GM11168 (cell line): ENCODE measurements around the gene TEAD1.

ENCODE experiments used
- in situ Hi-C: fragments of 300-500 bp; cut with MboI; formaldehyde crosslinking; loops from one replicate; pipeline ENCODE4 v1.12.0; 2022; ENCODE audit warnings: low sequenced_read_pairs; ENCODE audit not compliant: unreplicated experiment

Gene TEAD1

DNA sequence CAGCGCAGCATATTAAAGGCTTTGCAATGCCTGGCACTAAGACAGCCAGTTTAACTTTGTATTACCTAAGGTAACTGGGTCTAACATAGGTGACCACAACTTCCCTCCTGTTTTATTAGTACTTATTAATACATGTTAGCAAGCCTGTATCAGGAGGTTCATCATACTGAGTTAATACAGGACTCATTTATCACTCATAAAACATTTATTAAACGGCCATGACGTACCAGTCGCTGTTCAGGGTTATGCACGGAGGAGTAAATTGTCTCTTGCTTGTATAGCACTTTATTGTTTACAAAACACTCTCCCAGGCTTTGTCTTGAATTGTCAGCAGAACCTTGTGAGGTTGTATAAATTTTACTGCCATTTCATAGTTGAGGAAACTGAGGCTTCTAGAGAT lies 55.7 kb downstream of the TEAD1 start:
- in situ Hi-C loops = no loop called here

DNA sequence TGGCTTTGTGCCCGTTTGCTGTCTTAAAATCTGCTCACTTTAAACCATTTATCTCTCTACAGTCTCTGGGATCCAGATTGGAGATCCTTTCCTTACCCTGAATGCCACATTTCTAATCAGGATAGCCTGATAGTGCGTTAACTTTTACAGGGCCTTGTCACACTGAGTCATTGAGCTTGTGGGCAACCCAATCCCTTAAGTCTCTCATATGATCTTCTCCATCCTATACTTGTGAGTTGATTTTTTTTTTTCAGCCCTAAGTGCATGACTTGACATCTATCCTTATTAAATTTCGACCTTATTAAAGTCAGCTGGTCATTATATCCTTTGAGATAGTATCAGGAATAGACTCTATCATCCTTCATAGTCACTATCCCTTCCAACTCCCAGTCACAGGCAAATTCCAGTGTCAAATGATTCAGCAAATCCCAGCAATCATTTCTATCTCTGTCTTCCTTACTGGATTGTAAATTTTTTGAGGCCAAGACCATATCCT lies 57.7 kb downstream of the TEAD1 start:
- in situ Hi-C loops = no loop called here

DNA sequence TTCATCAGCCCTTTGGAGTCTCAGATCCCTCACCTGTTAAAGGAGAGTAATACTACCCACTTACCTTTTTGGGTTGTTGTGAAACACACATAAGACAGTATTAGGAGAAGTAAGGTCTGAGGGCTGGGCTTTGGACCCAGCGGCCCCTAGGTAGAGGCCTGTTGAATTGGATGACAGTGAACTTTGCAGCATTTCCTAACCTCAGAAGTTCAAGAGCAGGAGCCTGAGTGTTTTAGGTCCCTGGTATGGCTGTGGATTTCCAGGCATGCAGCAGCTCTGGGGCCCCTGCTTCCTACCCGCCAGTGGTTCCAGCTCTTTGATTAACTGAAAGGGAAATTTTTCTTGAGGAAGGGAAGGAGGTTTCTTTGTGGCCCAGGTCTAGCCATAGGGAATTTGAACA lies 58.9 kb downstream of the TEAD1 start:
- in situ Hi-C loops = no loop called here

DNA sequence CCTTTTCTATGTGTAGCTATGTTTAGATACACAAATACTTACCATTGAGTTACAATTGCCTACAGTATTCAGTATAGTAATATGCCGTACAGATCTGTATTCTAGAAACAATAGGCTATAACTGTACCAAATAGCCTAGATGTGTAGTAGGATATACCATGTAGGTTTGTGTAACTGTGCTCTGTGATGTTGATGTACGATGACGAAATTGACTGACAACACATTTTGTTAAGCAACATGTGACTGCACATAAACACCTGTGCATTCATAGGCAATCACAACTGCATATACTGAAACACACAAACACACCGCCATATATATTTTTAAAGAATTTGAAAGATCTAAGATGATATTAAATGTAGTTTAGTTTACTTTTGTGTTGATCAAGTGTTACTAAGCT lies 60.4 kb downstream of the TEAD1 start:
- in situ Hi-C loops = no loop called here

DNA sequence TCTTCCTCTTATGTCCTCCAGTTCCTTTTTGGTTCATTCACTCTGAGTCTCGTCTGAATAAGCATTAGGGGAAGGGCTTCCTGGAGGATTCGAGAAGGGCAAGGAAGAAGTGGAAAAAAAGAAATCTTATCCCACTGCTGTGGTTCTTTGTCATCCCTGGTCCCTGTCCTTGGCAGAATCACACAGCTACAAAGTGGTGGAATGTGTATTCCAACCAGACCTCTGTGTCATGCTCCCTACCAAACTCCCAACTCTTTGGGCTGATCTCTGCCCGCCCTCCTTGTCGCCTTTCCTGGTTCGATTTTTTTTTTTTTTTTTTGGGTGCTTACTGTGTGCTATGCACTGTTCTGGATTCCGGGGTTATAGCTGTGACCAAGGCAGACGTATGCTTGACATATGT lies 61.0 kb downstream of the TEAD1 start:
- in situ Hi-C loops = no loop called here

DNA sequence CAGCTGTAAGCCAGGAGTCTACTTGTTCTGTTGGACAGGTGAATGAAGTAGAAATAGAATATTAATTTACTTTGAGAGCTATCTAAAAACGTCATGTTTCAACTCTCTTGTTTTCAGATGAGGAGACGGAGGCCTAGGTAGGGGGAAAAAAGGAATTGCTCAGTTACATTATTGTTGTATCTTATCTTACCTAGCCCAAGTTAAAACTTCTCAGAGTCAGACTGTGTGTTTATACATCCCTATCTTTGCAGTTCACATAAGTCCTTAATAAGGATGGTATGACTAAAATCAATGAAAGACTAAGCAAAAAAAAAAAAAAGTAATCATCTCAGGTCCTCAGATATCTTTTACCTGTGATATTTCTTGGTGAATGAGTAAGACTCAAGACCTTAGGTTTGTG lies 62.8 kb downstream of the TEAD1 start:
- in situ Hi-C loops = no loop called here

DNA sequence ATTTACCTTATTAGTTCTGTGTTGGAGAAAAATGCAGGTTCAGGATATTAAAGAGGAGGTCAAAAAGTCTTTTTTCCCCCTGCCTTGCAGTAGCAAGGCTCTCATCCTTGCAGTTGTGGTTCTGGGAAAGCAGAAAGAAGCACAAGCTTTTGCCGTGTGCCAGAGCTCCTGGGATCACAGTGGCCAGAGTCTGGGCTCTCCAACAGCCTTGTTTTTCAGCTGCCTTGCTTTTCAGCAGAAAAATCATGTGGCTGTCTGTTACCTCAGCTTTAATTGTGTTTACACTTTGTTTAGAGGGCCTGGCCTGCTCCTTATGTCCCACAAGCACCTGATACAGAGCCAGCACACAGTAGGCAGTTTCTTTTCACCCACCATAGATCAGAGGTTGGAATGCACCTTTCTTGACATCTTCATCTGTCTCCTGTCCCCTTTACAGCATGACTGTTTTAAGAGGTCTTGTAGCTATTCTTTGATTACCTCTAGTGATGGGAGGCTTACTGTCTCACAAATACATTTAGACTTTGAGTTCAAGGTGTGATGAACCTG lies 67.5 kb downstream of the TEAD1 start:
- in situ Hi-C loops = no loop called here

DNA sequence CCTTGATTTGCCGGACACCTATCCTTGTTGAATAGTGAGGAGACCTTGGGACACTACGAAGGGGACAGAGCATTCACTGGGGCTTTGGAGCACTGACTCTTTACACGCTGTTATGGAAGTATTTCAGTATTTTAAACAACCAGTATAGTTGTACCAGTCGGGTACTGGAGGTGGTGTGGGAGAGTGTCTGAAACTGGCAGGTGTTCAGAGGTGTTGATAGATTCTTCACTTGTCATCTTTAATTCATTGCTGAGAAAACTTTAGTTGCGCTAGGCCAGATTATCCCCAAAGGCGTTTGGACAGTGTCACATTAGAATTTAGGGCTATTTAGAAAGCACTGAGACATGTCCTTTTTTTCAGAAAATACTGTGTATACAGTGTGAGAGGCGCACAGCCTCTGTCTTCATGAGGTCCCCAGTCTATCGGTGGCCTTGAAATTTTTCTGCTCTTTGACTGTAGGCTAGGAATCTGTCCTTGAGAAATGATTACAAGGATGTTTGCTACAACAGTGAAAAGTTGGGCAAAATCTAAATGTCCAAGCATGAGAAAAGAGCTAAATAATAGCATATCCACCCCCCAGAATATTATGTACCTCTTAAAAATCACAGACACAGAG lies 69.7 kb downstream of the TEAD1 start:
- in situ Hi-C loops = no loop called here

DNA sequence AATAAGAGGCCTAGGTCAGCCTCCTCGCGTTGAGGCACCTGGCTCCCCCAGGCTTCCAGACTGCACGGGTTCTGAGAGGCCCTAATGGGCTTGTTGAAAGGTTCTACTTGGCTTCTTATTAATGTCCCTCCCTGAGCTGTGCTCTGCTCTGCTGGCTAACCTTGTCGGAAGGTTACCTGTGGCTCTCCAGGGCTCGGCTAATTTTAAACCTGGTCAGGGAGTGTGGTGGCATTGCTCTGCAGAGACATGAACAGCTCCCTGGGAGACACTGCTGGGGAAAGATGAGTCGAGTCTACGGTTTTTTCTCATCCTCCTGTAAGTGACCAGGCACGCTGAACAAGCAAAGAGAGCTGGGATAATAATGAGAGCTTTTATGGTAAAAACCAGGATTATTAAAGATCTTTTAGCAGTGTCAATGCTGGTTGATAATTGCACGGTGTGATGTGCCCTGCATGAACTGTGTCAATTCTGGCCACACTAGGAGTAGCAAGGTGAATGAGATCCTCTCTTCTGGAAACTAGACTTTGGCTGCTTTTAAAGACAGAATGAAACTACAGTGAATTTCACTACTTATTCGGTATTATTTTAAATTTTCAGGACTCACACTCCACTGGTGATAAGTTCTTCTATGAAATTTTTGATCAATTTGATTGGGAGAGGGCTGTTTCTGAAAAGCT lies 70.7 kb downstream of the TEAD1 start:
- in situ Hi-C loops = no loop called here

DNA sequence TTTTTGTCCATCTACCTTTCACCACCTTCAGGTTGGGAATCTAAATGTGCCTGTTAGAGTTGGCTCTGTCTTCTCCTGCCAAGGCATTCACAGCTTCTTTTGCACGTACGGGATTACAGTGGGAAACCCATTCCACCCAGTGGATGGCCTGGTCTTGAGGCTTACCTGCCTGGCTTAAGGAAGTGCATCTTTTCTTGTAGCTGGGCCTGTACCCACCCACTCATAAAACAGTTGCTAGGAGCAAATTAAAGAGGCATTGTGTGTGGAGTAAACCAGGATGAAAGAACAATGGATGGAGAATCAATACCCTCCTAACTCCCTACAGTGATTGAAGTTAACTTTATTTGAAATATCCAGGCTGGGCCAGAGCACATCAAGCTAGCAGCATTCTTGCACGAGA lies 71.6 kb downstream of the TEAD1 start:
- in situ Hi-C loops = no loop called here

DNA sequence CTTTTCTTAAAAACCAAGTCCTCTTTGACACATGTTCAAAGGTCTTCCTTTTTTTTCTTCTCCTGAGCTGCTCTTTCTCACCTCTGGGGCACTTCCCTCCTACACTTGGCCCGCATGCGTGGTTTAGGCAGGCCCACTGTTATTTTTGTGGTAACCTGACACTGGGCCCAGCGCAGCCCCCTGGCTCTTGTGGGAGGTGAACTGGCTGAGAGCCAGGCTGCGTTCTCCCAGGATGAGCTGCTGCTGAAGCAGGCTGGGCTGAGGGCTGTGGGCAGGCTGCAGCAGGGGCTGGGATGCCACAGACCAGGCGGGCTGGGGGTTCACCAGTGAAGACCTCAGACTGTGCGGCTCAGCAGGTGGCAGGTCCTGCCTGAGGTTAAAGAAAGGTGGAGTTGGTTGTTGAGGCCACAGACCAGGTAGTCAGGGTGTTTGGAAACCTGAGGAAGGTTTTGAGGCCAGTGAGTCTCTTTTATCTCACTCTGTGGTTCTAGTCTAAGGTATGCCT lies 72.4 kb downstream of the TEAD1 start:
- in situ Hi-C loops = no loop called here

DNA sequence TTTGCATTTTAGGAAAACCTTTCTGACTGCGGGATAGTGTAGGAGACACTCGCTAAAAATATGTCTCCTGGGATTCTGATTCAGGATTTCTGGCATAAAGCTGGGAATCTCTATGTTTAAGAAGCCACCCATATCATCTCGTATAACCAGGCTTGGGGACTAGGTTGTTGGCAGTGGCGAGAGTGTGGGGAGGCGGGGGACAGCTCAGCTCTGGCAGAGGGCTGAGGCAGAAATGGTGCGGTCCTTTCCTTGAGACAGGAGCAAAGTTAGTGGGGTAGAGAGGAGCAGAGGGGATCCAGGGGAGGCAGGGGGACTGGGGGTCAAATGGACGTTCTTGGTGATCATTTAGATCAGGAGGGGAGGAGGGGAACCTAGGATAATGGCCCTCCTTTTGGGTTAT lies 74.3 kb downstream of the TEAD1 start:
- in situ Hi-C loops = no loop called here

DNA sequence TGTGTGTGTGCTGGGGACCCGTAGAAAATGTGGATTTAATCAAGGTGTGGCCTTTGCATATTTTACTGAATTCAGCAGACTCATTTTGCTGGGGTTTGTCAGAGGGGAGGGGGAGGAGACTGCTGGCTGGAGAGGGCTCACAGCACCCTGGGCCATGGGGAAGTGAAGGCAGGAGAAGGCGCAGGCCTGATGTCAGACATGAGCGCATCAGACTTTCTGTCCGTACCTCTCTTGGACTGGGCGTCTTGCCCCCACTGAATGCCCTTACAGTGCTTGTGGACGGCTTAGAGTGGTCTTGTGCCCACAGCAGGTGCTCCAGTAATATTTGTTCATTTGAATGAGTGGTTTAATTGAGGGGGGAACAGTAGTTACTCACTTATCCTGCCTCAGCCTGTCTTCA lies 75.2 kb downstream of the TEAD1 start:
- in situ Hi-C loops = no loop called here

DNA sequence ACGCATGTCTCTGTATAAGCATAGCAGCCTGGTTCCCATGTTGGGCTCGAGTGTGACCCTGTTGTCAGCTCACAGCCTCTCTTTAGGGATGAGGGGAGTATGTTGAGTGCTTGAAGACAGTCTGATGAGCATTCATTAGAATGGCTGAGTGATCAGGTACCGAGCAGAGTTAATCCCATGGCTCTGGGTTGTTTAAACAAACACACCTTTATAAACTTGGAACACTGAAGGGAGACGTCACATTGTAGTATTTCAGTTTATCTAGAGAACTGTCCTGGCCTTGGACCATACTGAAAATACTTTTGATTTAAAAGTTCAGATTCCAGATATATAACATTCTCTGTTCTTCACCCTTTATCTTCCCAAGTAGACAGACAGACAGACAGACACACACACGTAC lies 76.0 kb downstream of the TEAD1 start:
- in situ Hi-C loops = no loop called here

DNA sequence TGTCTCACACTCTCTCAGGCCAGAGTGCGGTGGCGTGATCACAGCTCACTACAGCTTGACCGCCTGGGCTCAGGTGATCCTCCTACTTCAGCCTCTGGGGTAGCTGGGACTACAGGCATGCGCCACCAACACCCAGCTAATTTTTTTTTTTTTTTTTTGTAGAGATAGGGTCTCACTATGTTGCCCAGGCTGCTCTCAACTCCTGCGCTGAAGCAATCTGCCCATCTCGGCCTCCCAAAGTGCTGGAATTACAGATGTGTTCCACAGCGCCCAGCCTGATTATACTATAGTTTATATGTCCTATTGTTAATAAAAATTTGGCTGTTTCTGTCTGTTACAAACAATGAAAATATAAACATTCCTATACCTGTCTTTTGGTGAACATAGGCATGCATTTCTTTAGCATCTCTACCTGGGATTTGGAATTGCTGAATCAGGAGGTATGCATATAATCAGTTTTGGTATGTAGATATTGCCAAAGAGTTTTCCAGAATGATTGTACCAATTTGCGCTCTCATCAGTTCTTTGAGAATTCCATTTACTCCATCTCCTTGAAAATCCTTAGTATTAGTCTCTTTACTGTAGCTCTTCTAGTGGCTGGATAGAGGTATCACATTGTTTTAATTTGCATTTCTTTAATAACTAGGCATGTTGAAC lies 78.8 kb downstream of the TEAD1 start:
- in situ Hi-C loops = no loop called here

DNA sequence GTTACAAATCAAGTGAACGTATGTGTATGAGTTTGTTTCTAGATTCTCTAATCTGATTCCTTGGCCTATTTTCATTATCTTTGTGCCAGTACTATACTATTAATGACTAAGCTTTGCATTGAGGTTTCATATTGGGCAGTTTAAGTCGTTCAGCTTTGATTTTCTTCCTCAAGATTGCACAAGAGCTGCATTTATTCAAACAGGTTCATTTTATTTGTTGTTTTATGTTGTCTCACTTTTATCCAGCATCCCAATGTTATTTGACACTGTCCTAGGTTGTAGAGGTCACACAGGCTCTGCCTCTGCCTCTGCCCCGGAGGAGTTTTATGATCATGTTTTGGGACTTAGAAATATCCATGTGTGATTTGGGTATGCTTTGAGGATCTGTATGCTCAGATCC lies 79.8 kb downstream of the TEAD1 start:
- in situ Hi-C loops = no loop called here

DNA sequence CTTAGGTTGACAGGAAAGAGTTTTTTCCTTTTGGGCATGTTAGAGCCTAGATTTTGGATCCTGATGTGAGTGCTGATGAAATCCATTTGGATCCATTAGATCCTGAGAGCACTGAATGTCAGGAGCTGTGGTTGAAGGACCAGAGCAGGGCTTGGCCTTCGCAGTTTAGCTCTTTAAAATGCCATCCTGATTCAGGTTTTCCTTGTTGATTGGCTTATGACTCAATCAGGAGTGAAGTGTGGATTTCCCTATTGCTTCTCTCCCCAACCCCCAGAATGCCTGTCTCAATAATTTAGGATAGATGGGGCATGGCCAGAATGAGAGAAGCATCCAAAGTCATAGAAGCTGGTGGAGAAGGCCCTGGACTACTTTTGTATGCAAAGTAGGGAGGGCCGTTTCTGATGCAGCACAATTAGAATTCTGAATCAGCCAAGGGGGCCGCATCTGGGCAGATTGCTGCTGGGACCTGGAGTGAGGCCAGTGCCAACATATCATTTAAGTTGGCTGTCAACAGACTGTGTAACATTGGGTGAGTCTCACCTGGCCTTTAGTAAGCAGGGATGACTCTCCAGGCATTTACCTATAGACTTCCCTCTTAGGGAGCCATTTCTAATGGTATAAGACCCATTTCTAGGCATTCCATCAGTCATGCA lies 80.5 kb downstream of the TEAD1 start:
- in situ Hi-C loops = no loop called here

DNA sequence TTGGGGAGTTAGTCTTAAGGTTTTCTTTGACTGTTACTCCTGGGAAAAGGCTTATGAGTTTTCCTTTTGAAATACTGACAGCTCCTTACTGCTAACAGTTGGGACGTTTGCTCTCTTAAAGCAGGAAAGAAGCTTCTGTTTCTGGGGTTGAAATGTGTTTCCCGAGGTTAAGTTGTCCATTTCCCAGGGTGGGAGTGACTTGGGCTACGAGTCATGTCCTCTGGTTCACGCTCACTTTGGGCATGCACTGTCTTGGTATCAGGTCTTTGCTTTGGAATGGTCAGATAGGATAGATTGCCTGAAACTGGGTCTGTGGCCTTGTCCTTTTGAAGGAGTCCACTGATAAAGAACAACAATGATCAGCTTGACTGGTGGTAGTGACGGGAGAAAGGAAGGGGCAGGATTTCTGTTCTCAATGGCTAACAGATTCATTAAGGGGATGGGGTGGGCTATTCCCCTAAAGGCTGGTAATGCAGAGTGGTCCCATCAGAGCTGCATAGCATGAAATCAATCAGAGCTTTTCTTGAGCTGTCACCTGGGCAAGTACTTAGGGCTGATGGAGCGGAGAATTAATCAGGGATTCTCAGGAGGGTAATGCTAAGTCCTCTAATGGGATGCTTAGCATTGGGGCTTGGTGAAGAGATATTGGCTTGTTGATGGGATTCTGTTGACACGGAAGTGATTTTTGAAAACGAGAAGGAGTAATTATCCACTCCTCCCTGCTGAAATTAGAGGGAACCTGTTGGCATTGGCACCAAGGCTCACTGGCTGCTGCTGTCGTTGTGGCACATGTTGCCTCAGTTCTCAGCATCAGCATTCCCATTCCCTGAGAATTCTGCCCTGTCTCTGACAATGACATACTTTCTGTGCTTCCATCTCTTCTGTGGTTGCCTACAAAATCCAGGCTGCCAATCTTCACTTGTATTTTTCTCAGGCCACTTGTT lies 81.6 kb downstream of the TEAD1 start:
- in situ Hi-C loops = no loop called here

DNA sequence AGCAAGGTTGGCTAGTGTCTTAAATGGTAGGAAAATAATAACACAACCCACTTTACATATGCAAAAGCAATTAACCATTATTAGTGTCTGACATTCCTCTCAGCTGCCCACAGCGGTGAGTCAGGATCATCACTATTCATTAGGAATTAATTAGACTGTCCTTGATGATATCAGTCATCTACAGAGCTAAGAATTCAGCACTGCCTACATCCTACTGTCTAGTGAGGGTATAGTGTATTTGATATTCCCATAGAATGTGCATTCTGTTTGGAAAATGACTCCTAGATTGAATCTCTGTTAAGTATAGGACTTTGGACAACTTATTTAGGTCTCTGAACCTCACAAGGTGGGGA lies 82.2 kb downstream of the TEAD1 start:
- in situ Hi-C loops = no loop called here

DNA sequence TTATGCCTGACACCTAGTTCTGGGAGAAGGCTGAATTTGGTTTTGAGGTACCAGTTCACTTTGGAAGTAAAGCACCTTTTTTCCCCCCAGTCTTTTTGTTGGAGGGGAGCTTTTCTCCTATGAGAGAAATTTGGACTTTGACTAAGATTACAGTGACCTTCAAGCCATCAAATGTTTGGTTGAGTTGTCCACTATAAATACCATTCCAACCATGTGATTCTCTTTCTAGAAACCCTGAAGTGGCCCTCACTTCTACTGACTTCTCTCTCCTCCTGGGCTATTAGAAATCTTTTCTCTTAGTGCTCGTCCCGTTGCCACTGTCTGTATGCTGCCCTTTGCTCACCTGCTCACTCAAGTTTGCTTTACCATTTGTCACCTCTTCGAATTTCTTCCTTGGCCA lies 82.6 kb downstream of the TEAD1 start:
- in situ Hi-C loops = no loop called here
